ENCODE data around the gene FXYD6. TPM values are rescaled to one million over a fixed set of nuclear protein-coding genes. Genes with fewer than 3 reads are reported as not detected.

The FXYD6 gene
- total and polyA plus RNA-seq, 2 donors (not counting 1 experiment from before 2014, with no cell fraction given) = not detected

DNA sequence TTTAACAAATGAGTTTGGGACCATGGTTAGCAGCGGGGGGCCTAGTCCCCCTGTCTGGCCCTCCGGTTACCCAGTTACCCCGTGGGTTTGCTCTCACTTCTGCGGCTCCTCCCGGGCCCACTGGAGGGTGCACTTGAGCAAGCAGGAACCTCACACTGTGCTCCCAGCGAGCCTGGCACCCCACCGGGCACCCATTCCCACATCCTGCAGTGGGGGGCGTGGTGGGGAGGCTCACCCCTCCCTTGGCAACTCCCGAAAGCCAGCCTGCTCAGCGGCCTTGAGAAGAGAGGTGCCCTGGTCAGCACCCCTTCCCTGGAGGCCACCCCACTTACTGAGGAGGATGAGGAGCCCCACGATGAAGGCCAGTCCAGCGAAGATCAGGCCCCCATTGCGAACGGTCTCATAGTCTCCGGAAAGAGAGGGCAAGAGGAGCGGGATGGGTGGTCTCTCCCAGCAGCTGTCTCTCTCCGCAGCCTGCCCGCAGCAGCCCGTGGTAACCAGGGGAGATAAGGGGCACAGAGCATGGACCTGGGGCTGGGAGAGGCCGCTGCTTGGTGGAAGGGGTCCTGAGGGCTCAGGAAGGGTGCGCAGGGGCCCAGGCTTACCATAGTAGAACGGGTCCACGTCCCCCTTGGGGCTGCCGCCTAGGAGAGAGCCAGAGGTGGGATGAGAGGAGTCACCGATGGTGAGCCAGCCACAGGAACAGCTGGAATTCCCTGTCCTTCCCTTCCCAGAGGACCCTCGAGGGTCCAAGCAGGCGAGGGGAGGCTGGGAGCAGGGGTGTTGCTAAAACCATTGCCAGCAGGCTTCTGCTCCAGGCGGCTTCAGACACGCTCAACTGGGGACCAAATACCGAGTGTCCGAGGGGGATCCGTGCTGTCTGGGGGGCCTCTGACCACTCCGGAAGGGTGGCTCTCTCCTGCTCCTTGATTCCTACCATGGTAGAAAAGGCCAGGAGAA lies 54.1 kb downstream of the FXYD6 start:
- TF ChIP-seq, protein P1, sequence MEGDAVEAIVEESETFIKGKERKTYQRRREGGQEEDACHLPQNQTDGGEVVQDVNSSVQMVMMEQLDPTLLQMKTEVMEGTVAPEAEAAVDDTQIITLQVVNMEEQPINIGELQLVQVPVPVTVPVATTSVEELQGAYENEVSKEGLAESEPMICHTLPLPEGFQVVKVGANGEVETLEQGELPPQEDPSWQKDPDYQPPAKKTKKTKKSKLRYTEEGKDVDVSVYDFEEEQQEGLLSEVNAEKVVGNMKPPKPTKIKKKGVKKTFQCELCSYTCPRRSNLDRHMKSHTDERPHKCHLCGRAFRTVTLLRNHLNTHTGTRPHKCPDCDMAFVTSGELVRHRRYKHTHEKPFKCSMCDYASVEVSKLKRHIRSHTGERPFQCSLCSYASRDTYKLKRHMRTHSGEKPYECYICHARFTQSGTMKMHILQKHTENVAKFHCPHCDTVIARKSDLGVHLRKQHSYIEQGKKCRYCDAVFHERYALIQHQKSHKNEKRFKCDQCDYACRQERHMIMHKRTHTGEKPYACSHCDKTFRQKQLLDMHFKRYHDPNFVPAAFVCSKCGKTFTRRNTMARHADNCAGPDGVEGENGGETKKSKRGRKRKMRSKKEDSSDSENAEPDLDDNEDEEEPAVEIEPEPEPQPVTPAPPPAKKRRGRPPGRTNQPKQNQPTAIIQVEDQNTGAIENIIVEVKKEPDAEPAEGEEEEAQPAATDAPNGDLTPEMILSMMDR (IDR thresholded peaks at IDR 0.05) = peak; percentile 76
- TF ChIP-seq EZH2 (IDR thresholded peaks at IDR 0.05; ENCODE audit: borderline replicate concordance, insufficient read depth, low read depth, low read length, poor library complexity, severe bottlenecking) = no peak
- ATAC-seq (ENCODE audit: low read depth) (peak; percentile 19), DNase-seq (peak; percentile 63)
- Histone ChIP-seq H3K4me2 (replicated peaks; ENCODE audit: low read depth, low read length, poor library complexity, severe bottlenecking) (no peak overlapping the region), H3K9me3 (ENCODE audit: control extremely low read depth in 1 of 3, control insufficient read depth in 2 of 3, insufficient read depth in 1 of 3, low read length in 2 of 3) (no peaks in the 10 kb centered on the region), H3K36me3 (replicated peaks in 1 of 2; ENCODE audit: control extremely low read depth in 1 of 2, control insufficient read depth in 1 of 2, extremely low read depth in 1 of 2, insufficient read depth in 2 of 2, low read length in 1 of 2) (no peaks in the 10 kb centered on the region), H3K79me2 (ENCODE audit: control insufficient read depth, insufficient read depth, low read length) (no peaks in the 10 kb centered on the region), H4K20me1 (ENCODE audit: control insufficient read depth, insufficient read depth, low read length, poor library complexity, severe bottlenecking) (no peaks in the 10 kb centered on the region), H3K27ac (ENCODE audit: low read length in 2 of 2) (no peak overlapping the region), H3K4me3 (ENCODE audit: control extremely low read depth in 1 of 5, extremely low read depth in 1 of 5, insufficient read depth in 1 of 5, low read depth in 2 of 5, low read length in 4 of 5) (no peak overlapping the region), H3K4me1 (ENCODE audit: control insufficient read depth in 2 of 2, insufficient read depth in 2 of 2, low read length in 2 of 2) (peaks cover 24 to 32% of the 10 kb centered on the region in 2 donors), H3K9ac (ENCODE audit: low read length) (no peak overlapping the region), H3K27me3 (replicated peaks in 1 of 4; ENCODE audit: control extremely low read depth in 1 of 4, control insufficient read depth in 3 of 4, insufficient read depth in 4 of 4, low read length in 3 of 4) (peaks cover 0 to 45% (median 7%) of the 10 kb centered on the region in 4 experiments), H2AFZ (ENCODE audit: insufficient read depth, low read depth, low read length, poor library complexity, severe bottlenecking) (no peak overlapping the region)
- H3K4me3 Mint-ChIP-seq = no peak overlapping the region
- peaks cover 37% of the 10 kb centered on the region for H3K27me3 Mint-ChIP-seq
- 64% methylated on average over 29 of the region's 33 CpGs for WGBS (ENCODE audit: insufficient coverage)
- intact Hi-C loops (cut with micrococcal nuclease) = loop anchor here (1.0 kb wide), 1 partner anchor 125 kb away; no protein-coding TSS in a partner anchor
- ChIA-PET POLR2A (interaction anchor here (0.8 kb wide), 1 partner anchor 129 kb away, joined by 3 read pairs; no protein-coding TSS in a partner anchor), CTCF (interaction anchor here (0.7 to 15.4 kb wide), 12 partner anchors 12 to 231 kb away, joined by 3 to 462 read pairs (median 4); no protein-coding TSS in a partner anchor)
- H3K4me1 Mint-ChIP-seq = peaks cover 31% of the 10 kb centered on the region
- no peaks in the 10 kb centered on the region for H3K9me3 Mint-ChIP-seq (ENCODE audit: insufficient read depth)
- no peak overlapping the region for H3K27ac Mint-ChIP-seq

Measured in B cell (primary cell).